Karpas-422 (cell line): ENCODE data around the gene ZDHHC9. TPM values are rescaled to one million over a fixed set of nuclear protein-coding genes. Genes with fewer than 3 reads are reported as not detected.

Experiments
- DNase-seq: peaks from one replicate; pipeline ENCODE4 v3.0.0-alpha.2; 2015
- H2AFZ ChIP-seq: fragments of 200-600 bp; sonication (generic); 2 replicates; pipeline ENCODE4 v1.6.1; 2014; ENCODE audit warnings: antibody characterized with exemption, low read length, mixed read lengths
- H3K27ac ChIP-seq: fragments of 200-600 bp; sonication (generic); 2 replicates; pipeline ENCODE4 v1.5.1; 2014; ENCODE audit warnings: mild to moderate bottlenecking, low read length, moderate library complexity
- H3K27me3 ChIP-seq: fragments of 200-600 bp; sonication (generic); 2 replicates; pipeline ENCODE4 v1.6.1; 2014; ENCODE audit warnings: low read length, mixed read lengths
- H3K36me3 ChIP-seq: fragments of 200-600 bp; sonication (generic); 2 replicates; pipeline ENCODE4 v1.6.1; 2014; ENCODE audit warnings: low read length, mixed read lengths; ENCODE audit not compliant: insufficient read depth
- H3K4me1 ChIP-seq: fragments of 200-600 bp; sonication (generic); 2 replicates; pipeline ENCODE4 v1.6.1; 2014; ENCODE audit warnings: mild to moderate bottlenecking, low read length, mixed read lengths
- H3K4me2 ChIP-seq: fragments of 200-600 bp; sonication (generic); 2 replicates; pipeline ENCODE4 v1.6.1; 2014; ENCODE audit warnings: low read length, low read depth, mild to moderate bottlenecking; ENCODE audit not compliant: poor library complexity, severe bottlenecking
- H3K4me3 ChIP-seq: fragments of 200-600 bp; sonication (generic); 2 replicates; pipeline ENCODE4 v1.5.1; 2014; ENCODE audit warnings: mild to moderate bottlenecking, antibody characterized with exemption, low read length, mixed read lengths
- H3K79me2 ChIP-seq: fragments of 200-600 bp; sonication (generic); 2 replicates; pipeline ENCODE4 v1.6.1; 2014; ENCODE audit warnings: mild to moderate bottlenecking, low read length, mixed read lengths
- H3K9ac ChIP-seq: fragments of 200-600 bp; sonication (generic); 2 replicates; pipeline ENCODE4 v1.6.0; 2014; ENCODE audit warnings: low read length
- H3K9me2 ChIP-seq: fragments of 200-600 bp; sonication (generic), shearing (Covaris generic); replicated peaks from 2 replicates; pipeline ENCODE4 v1.6.0; 2014; ENCODE audit warnings: mild to moderate bottlenecking, low read length, moderate library complexity; ENCODE audit not compliant: insufficient read depth
- H3K9me3 ChIP-seq: fragments of 300-700, 200-600 bp; sonication (generic); 2 replicates; pipeline ENCODE4 v1.6.1; 2014; ENCODE audit warnings: low read length, mixed read lengths
- H4K20me1 ChIP-seq: fragments of 200-600 bp; sonication (generic); 2 replicates; pipeline ENCODE4 v1.6.1; 2014; ENCODE audit warnings: mild to moderate bottlenecking, antibody characterized with exemption, low read length, low read depth; ENCODE audit not compliant: insufficient read depth
- total RNA-seq: library from RNA; depleted of rRNA; stranded (reverse); fragments of >200 nt; shearing (Covaris generic); gene quantifications from 2 replicates; pipeline ENCODE4 v1.2.3, GENCODE V29; 2014; ENCODE audit warnings: low replicate concordance

Gene ZDHHC9
- total RNA-seq, 1 experiment from 2014 or later, result 18.4 TPM

GRCh38 chrX:129797251-129797906 lies 46.3 kb downstream of the ZDHHC9 start:
- H3K4me1 ChIP-seq, result no peaks in the 10 kb centered on the region
- DNase-seq, result no peak
- H3K27me3 ChIP-seq, result no peaks in the 10 kb centered on the region
- no peak overlapping the region for H3K9ac ChIP-seq
- no peaks in the 10 kb centered on the region for H3K79me2 ChIP-seq
- no peaks in the 10 kb centered on the region for H3K36me3 ChIP-seq
- H2AFZ ChIP-seq, result no peak overlapping the region
- no peaks in the 10 kb centered on the region for H3K9me3 ChIP-seq
- H3K9me2 ChIP-seq, result no peaks in the 10 kb centered on the region
- no peak overlapping the region for H3K4me2 ChIP-seq
- H3K4me3 ChIP-seq, result no peak overlapping the region
- no peak overlapping the region for H3K27ac ChIP-seq
- H4K20me1 ChIP-seq, result no peaks in the 10 kb centered on the region

- Histone ChIP-seq H3K36me3 (no peaks in the 10 kb centered on the region), H3K4me3 (no peak overlapping the region), H3K4me1 (no peaks in the 10 kb centered on the region), H3K79me2 (no peaks in the 10 kb centered on the region), H4K20me1 (no peaks in the 10 kb centered on the region), H3K4me2 (no peak overlapping the region), H3K9me2 (no peaks in the 10 kb centered on the region), H3K9ac (no peak overlapping the region), H3K27me3 (no peaks in the 10 kb centered on the region), H2AFZ (no peak overlapping the region), H3K27ac (no peak overlapping the region), H3K9me3 (no peaks in the 10 kb centered on the region)
- no peak for DNase-seq
Observed at GRCh38 chrX:129795584-129795983, 48.1 kb downstream of the ZDHHC9 start.

GRCh38 chrX:129793604-129794191 lies 50.0 kb downstream of the ZDHHC9 start:
- no peaks in the 10 kb centered on the region for H3K79me2 ChIP-seq
- no peak overlapping the region for H3K4me2 ChIP-seq
- no peaks in the 10 kb centered on the region for H3K36me3 ChIP-seq
- H3K27ac ChIP-seq, result no peak overlapping the region
- no peaks in the 10 kb centered on the region for H3K9me3 ChIP-seq
- no peaks in the 10 kb centered on the region for H3K9me2 ChIP-seq
- no peak overlapping the region for H3K9ac ChIP-seq
- no peak overlapping the region for H2AFZ ChIP-seq
- no peaks in the 10 kb centered on the region for H3K4me1 ChIP-seq
- no peak overlapping the region for H3K4me3 ChIP-seq
- H3K27me3 ChIP-seq, result no peaks in the 10 kb centered on the region
- H4K20me1 ChIP-seq, result no peaks in the 10 kb centered on the region
- DNase-seq, result no peak

- Histone ChIP-seq H3K4me1 (no peaks in the 10 kb centered on the region), H3K79me2 (no peaks in the 10 kb centered on the region), H2AFZ (no peak overlapping the region), H3K27ac (no peak overlapping the region), H3K4me3 (no peak overlapping the region), H3K9ac (no peak overlapping the region), H3K9me2 (no peaks in the 10 kb centered on the region), H4K20me1 (no peaks in the 10 kb centered on the region), H3K4me2 (no peak overlapping the region), H3K27me3 (no peaks in the 10 kb centered on the region), H3K9me3 (no peaks in the 10 kb centered on the region), H3K36me3 (no peaks in the 10 kb centered on the region)
- DNase-seq, result no peak
Observed at GRCh38 chrX:129792586-129793291, 50.9 kb downstream of the ZDHHC9 start.

- no peak for DNase-seq
- Histone ChIP-seq H3K4me2 (no peak overlapping the region), H3K27me3 (no peaks in the 10 kb centered on the region), H3K27ac (no peak overlapping the region), H3K4me1 (no peaks in the 10 kb centered on the region), H3K36me3 (no peaks in the 10 kb centered on the region; the same call in 1 of the 2 replicates), H2AFZ (no peak overlapping the region), H4K20me1 (peaks cover 4% of the 10 kb centered on the region; the same call in 1 of the 2 replicates), H3K9me3 (no peaks in the 10 kb centered on the region), H3K9me2 (no peaks in the 10 kb centered on the region), H3K9ac (no peak overlapping the region), H3K4me3 (no peak overlapping the region), H3K79me2 (peaks cover 5% of the 10 kb centered on the region)
Observed at GRCh38 chrX:129791961-129792570, 51.6 kb downstream of the ZDHHC9 start.

GRCh38 chrX:129791336-129791735 lies 52.4 kb downstream of the ZDHHC9 start:
- Histone ChIP-seq H3K4me2 (no peak overlapping the region), H3K36me3 (no peaks in the 10 kb centered on the region; the same call in 1 of the 2 replicates), H3K27ac (no peak overlapping the region), H3K9me2 (no peaks in the 10 kb centered on the region), H3K9me3 (no peaks in the 10 kb centered on the region), H2AFZ (no peak overlapping the region), H3K27me3 (no peaks in the 10 kb centered on the region), H3K9ac (no peak overlapping the region), H3K4me1 (peaks cover 3% of the 10 kb centered on the region), H3K4me3 (no peak overlapping the region), H3K79me2 (peaks cover 5% of the 10 kb centered on the region), H4K20me1 (peaks cover 4% of the 10 kb centered on the region; the same call in 1 of the 2 replicates)
- DNase-seq, result no peak

GRCh38 chrX:129790808-129791207 lies 52.9 kb downstream of the ZDHHC9 start:
- Histone ChIP-seq H4K20me1 (peaks cover 4% of the 10 kb centered on the region; the same call in 1 of the 2 replicates), H3K27ac (no peak overlapping the region)
- DNase-seq, result no peak

GRCh38 chrX:129790146-129790545 lies 53.5 kb downstream of the ZDHHC9 start:
- no peaks in the 10 kb centered on the region; the same call in 1 of the 2 replicates for H3K36me3 ChIP-seq
- H3K79me2 ChIP-seq, result peaks cover 16% of the 10 kb centered on the region
- peaks cover 4% of the 10 kb centered on the region; the same call in 1 of the 2 replicates for H4K20me1 ChIP-seq
- H3K4me2 ChIP-seq, result no peak overlapping the region
- no peak overlapping the region for H3K27ac ChIP-seq
- H2AFZ ChIP-seq, result no peak overlapping the region
- no peaks in the 10 kb centered on the region for H3K9me3 ChIP-seq
- no peak overlapping the region for H3K4me3 ChIP-seq
- peaks cover 15% of the 10 kb centered on the region for H3K4me1 ChIP-seq
- H3K27me3 ChIP-seq, result no peaks in the 10 kb centered on the region
- no peak for DNase-seq
- no peaks in the 10 kb centered on the region for H3K9me2 ChIP-seq
- H3K9ac ChIP-seq, result no peak overlapping the region

More at GRCh38 chrX:129790808-129791207, 52.9 kb downstream of the ZDHHC9 start:
- no peak overlapping the region for H3K9ac ChIP-seq
- H3K79me2 ChIP-seq, result peaks cover 10% of the 10 kb centered on the region
- no peak overlapping the region for H3K4me3 ChIP-seq
- peaks cover 8% of the 10 kb centered on the region for H3K4me1 ChIP-seq
- H3K9me3 ChIP-seq, result no peaks in the 10 kb centered on the region
- H3K27me3 ChIP-seq, result no peaks in the 10 kb centered on the region
- no peak overlapping the region for H2AFZ ChIP-seq
- no peaks in the 10 kb centered on the region; the same call in 1 of the 2 replicates for H3K36me3 ChIP-seq
- no peaks in the 10 kb centered on the region for H3K9me2 ChIP-seq
- H3K4me2 ChIP-seq, result no peak overlapping the region
